Inflammatory macrophage treated with lipopolysaccharide for 4 hours (primary cell): ENCODE data around the gene MYORG.

Experiments
- DNase-seq: peaks from one replicate; pipeline ENCODE4 v3.0.0-alpha.2; 2020

MYORG gene

DNA sequence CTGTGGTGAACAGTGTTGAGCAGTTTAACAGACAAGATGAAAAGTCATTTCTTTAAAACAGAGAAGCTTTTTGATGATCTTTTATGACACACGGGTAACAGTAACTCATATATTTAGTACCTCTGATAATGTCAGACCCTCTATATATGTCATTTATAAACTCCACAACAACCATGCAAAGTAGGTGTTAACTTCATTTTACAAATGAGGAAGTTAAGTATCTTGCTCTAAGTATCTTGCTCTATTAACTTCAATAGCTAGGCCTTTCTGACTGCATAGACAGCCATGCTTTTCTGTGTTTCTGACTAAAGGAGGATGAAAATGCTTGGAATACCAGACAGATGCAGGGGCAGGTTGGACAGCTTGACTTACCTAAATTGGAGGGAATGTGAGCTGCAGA, 45.5 kb downstream of the MYORG start:
- DNase-seq: peak; percentile 30

- DNase-seq: peak; percentile 100
Measured at GRCh38 chr9:34328987-34329832, 47.5 kb downstream of the MYORG start, which contains the start of the genes KIF24 and NUDT2. TSS of gene KIF24 (minus strand) at chr9:34329268. CDS start at chr9:34311346, 17,922 bp downstream. TSS of gene NUDT2 (plus strand) at chr9:34329569. CDS start at chr9:34339040, 9,471 bp downstream.

GRCh38 chr9:34328500-34328986, 48.2 kb downstream of the MYORG start:
- no peak for DNase-seq

DNA sequence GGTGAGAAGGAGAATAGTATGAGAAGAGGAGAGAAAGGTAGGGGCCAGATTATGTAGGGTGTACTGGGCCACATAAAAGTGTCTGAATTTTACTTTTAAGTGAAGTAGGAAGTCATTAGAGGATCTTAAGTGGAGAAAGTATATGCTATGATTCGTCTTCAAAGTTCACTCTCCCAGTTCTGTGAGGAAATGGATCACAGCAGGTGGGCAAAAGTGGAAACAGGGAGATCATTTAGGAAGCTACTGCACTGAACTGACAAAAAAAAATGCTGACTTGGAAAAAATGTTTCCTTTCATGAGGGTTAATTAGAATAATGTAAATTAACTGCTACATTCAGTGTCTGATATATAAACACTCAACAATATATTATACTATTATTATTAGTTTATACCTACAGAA, 50.0 kb downstream of the MYORG start:
- DNase-seq: no peak

DNA sequence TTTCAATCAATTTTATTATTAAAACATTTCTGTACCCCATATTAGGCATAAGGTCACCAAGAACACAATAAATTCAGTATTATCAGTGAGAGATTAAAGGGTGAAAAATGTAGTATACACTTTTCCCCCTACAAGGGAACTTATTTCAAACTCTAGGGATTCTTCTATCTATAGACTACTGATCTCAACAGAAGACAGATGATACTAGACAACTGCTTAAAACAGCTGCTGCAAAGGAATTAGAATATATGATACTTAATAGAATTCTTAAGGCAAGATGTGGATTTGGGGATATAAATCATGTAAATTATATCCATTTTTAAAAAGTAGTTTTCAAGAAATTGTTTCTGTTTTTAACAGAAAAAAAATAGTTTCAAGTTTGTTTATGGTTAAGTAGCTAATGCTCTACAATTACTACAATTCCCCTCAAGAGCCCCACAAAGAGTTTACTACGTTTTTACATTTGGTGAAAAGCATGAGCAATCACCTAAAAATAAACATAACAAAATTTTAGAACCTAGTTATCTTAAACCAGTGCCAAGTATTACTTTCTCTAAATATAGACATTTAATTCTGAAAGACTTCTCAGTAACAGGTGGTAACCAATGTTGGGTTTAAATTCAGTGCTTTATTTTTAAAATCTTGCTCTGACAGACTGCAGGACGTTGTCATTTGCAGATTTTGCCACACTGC, 53.7 kb downstream of the MYORG start:
- no peak for DNase-seq

GRCh38 chr9:34321451-34321850, 55.2 kb downstream of the MYORG start:
- DNase-seq: no peak

- no peak for DNase-seq
Measured at GRCh38 chr9:34318163-34318790, 58.4 kb downstream of the MYORG start.

- DNase-seq: no peak
Measured at GRCh38 chr9:34317436-34317835, 59.3 kb downstream of the MYORG start.
